IPS-11a (cell line): ENCODE results near the gene DRAXIN.

Experiments used
- H3K4me3 ChIP-seq: one replicate; pipeline ENCODE4 v1.5.1; 2013; ENCODE audit warnings: low read depth, low read length, control low read depth

Gene DRAXIN

DNA sequence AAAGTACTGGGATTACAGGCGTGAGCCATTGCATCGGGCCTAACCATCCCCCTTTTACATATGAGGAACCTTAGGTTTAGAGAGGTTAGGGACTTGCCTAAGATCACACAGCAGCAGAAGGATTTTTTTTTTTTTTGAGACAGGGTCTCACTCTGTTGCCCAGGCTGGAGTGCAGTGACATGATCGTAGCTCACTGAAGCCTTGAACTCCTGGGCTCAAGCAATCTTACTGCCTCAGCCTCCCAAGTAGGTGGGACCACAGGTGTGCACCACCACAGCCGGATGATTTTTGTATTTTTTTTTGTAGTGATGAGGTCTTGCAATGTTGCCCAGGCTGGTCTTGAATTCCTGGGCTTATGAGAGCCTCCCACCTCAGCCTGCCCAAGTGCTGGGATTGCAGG, 68.3 kb downstream of the DRAXIN start:
- H3K4me3 ChIP-seq: no peak overlapping the region

GRCh38 chr1:11761285-11761684, 69.8 kb downstream of the DRAXIN start:
- H3K4me3 ChIP-seq: no peak overlapping the region

DNA sequence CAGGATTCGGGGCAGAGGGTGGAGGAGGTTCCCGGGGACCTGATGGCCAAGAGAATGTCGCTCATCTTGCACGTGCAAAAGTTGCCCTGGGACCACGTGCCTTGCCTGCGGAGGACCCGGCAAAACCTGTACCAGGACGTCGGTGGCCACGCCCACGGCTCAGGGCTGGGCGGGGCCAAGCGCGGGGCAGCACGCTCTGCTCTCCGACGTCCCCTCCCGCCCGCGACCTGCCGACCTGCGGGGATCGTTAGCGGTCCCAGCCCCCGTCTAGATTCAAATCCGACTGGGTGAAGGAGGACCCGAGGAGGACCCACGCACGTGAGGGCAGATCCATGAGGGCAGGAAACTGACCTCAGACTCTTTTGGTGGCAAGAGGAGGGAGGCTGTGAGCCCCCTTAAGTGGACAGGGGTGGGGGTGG, 70.5 kb downstream of the DRAXIN start, which contains the start of gene C1orf167:
TSS of gene C1orf167 (plus strand) at position 206 of the 419 bp plus-strand sequence. CDS start 2,208 bp downstream, outside the sequence.
- no peak within 1 kb of the TSS for H3K4me3 ChIP-seq

DNA sequence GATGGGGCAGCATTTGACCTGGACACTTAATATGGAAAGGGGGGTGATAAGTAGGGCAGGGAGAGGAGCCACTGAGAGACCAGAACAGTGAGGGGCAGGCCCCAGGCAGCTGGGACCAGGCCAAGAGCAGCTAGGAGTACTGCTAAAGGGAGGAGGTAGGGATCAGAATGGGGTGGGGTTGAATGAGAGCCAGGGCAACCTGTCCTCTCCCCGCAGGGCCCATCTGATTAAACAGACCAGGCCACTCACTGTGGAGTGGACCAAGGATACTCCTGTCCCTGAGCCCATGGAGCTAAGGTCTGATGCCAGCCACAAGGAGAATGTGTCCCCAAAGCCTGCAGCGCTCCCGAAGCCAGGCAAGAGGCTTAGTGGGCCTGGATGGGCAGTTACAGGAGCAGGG, 72.6 kb downstream of the DRAXIN start:
- no peak overlapping the region for H3K4me3 ChIP-seq

- no peak overlapping the region for H3K4me3 ChIP-seq
These were observed 73.0 kb downstream of the DRAXIN start for GRCh38 chr1:11764519-11764918.

DNA sequence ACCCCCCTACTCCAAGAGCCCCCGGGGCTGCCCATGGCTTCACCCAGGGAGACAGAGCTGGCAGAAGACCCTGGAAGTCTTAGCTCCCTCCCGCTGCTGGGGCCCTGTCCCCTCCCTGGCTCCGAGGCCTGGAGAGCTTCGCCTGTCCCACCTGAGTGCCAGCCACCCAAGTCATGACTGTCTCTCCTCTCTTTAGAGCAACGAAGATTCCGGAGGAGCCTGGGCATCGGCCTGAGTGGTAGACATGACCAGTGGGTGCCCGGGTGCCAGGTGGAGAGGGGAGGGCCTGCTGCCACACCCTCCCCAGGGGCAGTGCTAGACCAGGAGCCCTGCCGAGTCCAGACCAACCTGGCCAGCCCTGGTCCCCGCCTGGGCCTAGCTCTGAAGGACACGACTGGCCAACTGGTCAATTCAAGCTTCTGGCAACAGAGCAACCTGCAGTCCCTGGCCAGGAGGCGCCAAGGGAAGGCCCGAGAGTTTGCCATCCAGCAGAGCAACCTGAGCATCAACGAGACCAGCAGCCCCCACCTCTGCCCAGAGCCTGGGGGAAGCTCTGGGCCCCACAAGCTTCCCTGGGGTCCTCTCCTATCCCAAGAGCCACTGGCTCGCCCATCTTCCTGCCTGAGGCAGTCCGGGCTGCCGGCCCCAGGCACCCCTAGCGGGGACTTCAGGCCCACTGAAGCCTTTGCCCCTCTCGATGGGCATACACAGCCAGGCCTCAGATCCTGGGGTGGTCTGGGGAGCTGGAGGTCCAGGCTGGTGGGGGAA, 74.3 kb downstream of the DRAXIN start:
- H3K4me3 ChIP-seq: no peak overlapping the region

DNA sequence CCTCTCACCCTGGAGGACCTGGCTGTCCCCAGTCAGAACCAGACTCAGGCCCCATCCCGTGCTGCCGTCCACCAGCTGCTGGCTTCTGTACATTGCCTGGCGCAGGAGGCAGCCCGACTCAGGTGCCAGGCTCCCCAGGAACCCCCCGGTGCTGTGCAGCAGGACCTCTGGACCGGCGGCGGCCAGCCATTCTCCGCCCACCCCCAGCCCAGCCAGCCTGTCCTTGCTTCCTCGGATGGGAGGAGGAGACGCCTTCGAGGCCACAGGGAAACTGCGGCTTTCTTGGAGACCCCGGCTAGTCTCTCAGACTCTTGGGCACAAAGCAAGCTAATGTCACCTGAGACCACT, 74.9 kb downstream of the DRAXIN start:
- no peak overlapping the region for H3K4me3 ChIP-seq

- no peak overlapping the region for H3K4me3 ChIP-seq
These were observed 76.6 kb downstream of the DRAXIN start for GRCh38 chr1:11767922-11768704.

- no peak overlapping the region for H3K4me3 ChIP-seq
These were observed 77.3 kb downstream of the DRAXIN start for GRCh38 chr1:11768821-11769220.

GRCh38 chr1:11769274-11769673, 77.8 kb downstream of the DRAXIN start:
- no peak overlapping the region for H3K4me3 ChIP-seq

DNA sequence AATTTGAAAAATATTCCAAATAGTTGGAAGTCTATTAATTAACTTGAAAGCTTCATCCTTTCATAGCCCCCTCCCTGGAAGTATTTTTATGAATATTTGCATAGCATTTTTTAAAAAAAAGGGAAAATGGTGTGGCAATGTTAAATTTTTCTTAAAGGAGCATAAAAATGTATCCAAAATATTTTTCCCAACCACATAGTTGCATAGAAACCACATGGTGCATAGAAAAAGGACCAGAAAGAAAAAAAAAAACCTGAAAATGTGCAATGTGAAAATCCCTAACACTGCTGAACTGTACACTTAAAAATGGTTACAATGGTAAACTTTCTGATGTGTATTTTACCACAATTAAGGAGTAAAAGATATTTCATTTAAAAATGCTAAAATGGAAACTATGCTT, 78.5 kb downstream of the DRAXIN start:
- H3K4me3 ChIP-seq: no peak overlapping the region

- no peak overlapping the region for H3K4me3 ChIP-seq
These were observed 80.1 kb downstream of the DRAXIN start for GRCh38 chr1:11771481-11772043.

DNA sequence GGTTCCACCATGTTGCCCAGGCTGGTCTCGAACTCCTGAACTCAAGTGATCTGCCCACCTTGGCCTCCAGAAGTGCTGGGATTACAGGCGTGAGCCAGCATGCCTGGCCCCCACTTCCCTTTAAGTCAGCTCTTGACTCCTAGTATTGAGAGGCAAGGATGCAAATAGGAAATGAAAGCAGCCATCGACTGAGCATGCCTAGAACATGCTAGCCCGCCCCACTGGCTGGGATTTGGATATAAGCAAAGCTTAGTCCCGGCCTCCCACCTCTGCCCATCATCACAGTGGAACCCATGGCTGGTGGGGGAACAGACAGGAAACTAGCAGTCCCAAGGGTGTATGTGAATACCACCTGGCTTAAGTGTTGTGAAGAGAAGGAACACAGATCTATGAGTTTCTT, 80.9 kb downstream of the DRAXIN start:
- no peak overlapping the region for H3K4me3 ChIP-seq

DNA sequence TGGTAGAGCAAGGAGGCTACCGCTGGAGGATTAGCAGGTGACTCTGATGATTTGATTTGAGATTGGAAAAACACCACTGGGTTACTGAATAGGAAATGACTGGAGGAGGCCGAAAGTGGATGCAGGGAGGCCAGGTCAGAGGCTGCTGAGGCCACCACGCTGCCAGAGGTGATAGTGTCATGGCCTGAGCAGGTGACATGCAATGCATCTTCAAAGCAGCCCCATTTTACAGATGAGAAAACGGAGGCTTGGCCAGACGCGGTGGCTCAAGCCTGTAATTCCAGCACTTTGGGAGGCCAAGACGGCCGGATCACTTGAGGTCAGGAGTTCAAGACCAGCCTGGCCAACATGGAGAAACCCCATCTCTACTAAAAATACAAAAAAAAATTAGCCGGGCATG, 83.2 kb downstream of the DRAXIN start:
- no peak overlapping the region for H3K4me3 ChIP-seq
